Effector memory CD4-positive, alpha-beta T cell (primary cell): ENCODE results near the gene GOLGA6L25.
"Not testable (repeated sequence)": the region's sequence is repeated elsewhere in the genome, so short reads cannot be mapped to it uniquely, and the experiment has no call there.

ENCODE experiments used
- DNase-seq, 3 donors: peaks; one replicate each; pipeline ENCODE4 v3.0.0-alpha.2; 2020
- H3K27ac ChIP-seq: 2 replicates; pipeline ENCODE4 v1.7.0; 2013; ENCODE audit warnings: mild to moderate bottlenecking, low read length, moderate library complexity; ENCODE audit not compliant: insufficient read depth, poor library complexity, severe bottlenecking
- H3K27me3 ChIP-seq: replicated peaks from 2 replicates; pipeline ENCODE4 v1.7.0; 2013; ENCODE audit warnings: mild to moderate bottlenecking, low read length; ENCODE audit not compliant: insufficient read depth, control insufficient read depth, poor library complexity, severe bottlenecking
- H3K36me3 ChIP-seq: 2 replicates; pipeline ENCODE4 v1.7.0; 2013; ENCODE audit warnings: mild to moderate bottlenecking, low read length, moderate library complexity; ENCODE audit not compliant: control insufficient read depth, insufficient read depth
- H3K4me1 ChIP-seq: 2 replicates; pipeline ENCODE4 v1.7.0; 2013; ENCODE audit warnings: low read length, mild to moderate bottlenecking; ENCODE audit not compliant: control insufficient read depth, insufficient read depth, poor library complexity, severe bottlenecking
- H3K4me3 ChIP-seq: 2 replicates; pipeline ENCODE4 v1.7.0; 2013; ENCODE audit warnings: low read length, low read depth, mild to moderate bottlenecking; ENCODE audit not compliant: insufficient read depth, poor library complexity, severe bottlenecking
- H3K9me3 ChIP-seq: 2 replicates; pipeline ENCODE4 v1.7.0; 2013; ENCODE audit warnings: mild to moderate bottlenecking, low read length, moderate library complexity; ENCODE audit not compliant: control insufficient read depth
- total RNA-seq, 3 donors: gene quantifications; one replicate each; lab custom pipeline; 2026; lab: John Stamatoyannopoulos, UW

Gene GOLGA6L25, protein sequence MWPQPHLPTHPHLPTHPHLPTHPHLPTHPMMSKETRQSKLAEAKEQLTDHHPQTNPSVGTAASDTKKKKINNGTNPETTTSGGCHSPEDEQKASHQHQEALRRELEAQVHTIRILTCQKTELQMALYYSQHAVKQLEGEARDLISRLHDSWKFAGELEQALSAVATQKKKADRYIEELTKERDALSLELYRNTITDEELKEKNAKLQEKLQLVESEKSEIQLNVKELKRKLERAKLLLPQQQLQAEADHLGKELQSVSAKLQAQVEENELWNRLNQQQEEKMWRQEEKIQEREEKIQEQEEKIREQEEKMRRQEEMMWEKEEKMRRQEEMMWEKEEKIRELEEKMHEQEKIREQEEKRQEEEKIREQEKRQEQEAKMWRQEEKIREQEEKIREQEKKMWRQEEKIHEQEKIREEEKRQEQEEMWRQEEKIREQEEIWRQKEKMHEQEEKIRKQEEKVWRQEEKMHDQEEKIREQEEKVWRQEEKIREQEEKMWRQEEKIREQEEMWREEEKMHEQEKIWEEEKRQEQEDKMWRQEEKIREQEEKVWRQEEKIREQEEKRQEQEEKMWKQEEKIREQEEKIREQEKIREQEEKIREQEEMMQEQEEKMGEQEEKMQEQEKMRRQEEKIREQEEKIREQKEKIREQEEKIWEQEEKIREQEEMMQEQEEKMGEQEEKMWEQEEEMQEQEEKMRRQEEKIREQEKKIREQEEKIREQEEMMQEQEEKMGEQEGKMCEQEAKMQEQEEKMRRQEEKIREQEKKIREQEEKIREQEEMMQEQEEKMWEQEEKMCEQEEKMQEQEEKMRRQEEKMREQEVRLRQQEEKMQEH
- total RNA-seq: 0 reads per million in 3 donors

DNA sequence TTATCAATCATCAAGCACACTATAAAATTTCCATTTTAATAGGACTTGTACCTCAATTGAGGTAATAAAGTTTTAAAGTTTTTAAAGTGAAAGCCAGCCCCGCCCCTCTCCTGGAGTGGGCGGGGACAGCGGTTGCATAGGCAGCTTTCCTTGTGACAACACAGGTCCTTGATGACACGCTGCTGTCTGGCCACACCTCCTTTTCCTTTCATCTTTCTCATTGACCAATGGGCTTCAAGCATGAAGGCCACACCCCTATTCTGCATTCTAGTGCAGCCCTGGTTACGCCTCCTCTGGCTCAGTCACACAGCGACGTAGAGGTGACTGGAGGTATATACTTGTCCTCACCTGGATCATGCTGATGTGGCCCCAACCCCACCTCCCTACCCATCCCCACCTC is at the start of gene GOLGA6L25:
Gene GOLGA6L25 (plus strand): TSS at position 301 of the 400 bp plus-strand sequence. CDS start 61 bp downstream, at position 362.
- not testable (repeated sequence) for H3K27me3 ChIP-seq, H3K36me3 ChIP-seq, H3K4me1 ChIP-seq, H3K9me3 ChIP-seq, H3K27ac ChIP-seq, DNase-seq, H3K4me3 ChIP-seq

GRCh38 chr15:28508217-28508889 is 45.0 kb upstream of the GOLGA6L25 start:
- not testable (repeated sequence) for H3K27ac ChIP-seq, DNase-seq, H3K4me3 ChIP-seq, H3K9me3 ChIP-seq, H3K4me1 ChIP-seq, H3K36me3 ChIP-seq, H3K27me3 ChIP-seq

DNA sequence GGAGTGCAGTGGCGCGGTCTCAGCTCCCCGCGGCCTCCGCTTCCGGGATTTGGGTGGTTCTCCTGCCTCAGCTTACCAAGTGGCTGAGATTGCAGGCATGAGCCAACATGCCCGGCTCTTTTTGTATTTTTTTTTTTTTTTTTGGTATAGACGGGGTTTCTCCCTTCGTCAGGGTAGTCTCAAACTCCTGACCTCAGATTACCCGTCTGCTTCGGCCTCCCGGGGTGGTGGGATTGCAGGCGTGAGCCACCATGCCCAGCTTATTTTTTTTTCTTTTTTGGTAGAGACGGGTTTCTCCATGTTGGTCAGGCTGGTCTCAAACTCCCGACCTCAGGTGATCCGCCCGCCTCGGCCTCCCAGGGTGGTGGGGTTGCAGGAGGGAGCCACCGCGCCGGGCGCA is 39.2 kb upstream of the GOLGA6L25 start:
- H3K4me3 ChIP-seq, H3K27me3 ChIP-seq, H3K4me1 ChIP-seq, DNase-seq, H3K36me3 ChIP-seq, H3K9me3 ChIP-seq, H3K27ac ChIP-seq: not testable (repeated sequence)

DNA sequence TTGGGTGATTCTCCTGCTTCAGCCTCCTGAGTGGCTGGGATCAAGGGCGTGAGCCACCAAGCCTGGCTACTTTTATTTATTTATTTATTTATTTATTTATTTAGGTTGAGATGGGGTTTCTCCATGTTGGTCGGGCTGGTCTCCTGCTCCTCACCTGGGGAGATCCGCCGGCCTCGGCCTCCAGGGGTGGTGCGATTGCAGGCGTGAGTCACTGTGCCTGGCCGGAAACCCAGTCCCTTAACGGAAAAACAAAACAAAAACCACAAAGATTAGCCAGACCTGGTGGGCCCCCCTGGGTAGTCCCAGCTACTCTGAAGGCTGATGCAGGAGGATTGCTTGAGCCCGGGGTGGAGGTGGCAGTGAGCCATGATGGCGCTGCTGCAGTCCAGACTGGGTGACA is 38.2 kb upstream of the GOLGA6L25 start:
- H3K4me3 ChIP-seq, H3K36me3 ChIP-seq, DNase-seq, H3K27me3 ChIP-seq, H3K4me1 ChIP-seq, H3K27ac ChIP-seq, H3K9me3 ChIP-seq: not testable (repeated sequence)

DNA sequence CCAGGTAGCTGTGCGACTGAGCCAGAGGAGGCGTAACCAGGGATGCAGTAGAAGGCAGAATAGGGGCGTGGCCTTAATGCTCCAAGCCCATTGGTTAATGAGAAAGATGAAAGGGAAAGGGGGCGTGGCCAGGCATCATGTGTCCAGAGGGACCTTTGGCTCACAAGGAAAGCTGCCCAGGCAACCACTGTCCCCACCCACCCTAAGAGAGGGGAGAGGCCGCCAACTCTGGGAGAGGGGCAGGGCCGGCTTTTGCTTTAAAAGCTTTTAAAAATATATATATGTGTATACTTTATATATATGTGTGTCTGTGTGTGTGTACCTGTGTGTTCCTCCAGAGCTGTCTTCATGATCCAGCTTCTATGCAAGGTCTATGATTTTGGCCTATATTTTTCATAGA is 20.4 kb upstream of the GOLGA6L25 start, which contains the start of gene GOLGA8G:
Gene GOLGA8G (minus strand): TSS at position 18 of the 400 bp plus-strand sequence. CDS start 62 bp downstream, outside the sequence.
- DNase-seq, H3K4me1 ChIP-seq, H3K36me3 ChIP-seq, H3K27ac ChIP-seq, H3K27me3 ChIP-seq, H3K4me3 ChIP-seq, H3K9me3 ChIP-seq: not testable (repeated sequence)

- H3K36me3 ChIP-seq, DNase-seq, H3K9me3 ChIP-seq, H3K27me3 ChIP-seq, H3K4me3 ChIP-seq, H3K27ac ChIP-seq, H3K4me1 ChIP-seq: not testable (repeated sequence)
Observed at GRCh38 chr15:28573351-28573750, 20.0 kb downstream of the GOLGA6L25 start.

- not testable (repeated sequence) for DNase-seq, H3K9me3 ChIP-seq, H3K4me1 ChIP-seq, H3K27ac ChIP-seq, H3K4me3 ChIP-seq, H3K27me3 ChIP-seq, H3K36me3 ChIP-seq
Observed at GRCh38 chr15:28588977-28589606, 35.7 kb downstream of the GOLGA6L25 start.

DNA sequence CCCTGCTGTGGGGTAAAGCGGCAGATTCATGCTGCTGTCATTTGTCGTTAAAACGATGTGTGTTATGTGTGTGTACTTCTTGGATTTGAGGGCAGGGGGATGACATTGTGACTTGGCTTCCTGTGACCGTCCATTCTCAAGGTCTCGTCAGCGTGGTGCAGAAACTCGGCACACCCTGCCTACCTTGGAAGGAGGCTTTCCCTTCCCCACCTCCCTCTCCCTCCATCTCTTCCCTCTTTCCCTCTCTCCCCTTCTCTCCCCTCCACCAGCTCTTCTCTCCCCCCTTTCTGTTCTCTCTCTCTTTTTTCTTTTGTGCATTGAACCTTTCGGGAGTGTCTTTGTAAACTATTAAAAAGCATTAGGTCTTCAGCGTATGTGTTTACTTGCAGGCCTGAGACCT is 36.4 kb downstream of the GOLGA6L25 start:
- not testable (repeated sequence) for H3K4me1 ChIP-seq, H3K27ac ChIP-seq, DNase-seq, H3K9me3 ChIP-seq, H3K27me3 ChIP-seq, H3K4me3 ChIP-seq, H3K36me3 ChIP-seq

DNA sequence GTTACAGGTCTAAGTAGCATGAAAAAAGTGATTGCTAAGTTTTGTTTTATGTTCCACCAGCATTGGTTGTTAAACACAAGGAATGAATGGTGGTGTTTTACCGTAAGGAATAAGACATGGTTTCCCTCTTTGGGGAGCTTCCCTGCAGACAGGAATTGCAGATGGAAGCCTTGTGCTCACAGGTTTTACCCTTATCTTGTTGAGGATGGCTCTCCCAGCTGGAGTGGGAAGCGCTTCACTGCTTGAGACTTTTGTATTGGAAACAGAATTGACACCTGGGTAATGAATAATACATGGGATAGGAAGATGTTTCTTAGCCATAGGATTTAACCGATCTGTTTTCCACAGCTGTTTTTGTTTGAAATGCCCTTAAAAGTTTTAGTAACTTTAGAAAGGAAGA is 39.0 kb downstream of the GOLGA6L25 start:
- not testable (repeated sequence) for H3K27ac ChIP-seq, H3K27me3 ChIP-seq, H3K4me3 ChIP-seq, H3K9me3 ChIP-seq, H3K36me3 ChIP-seq, H3K4me1 ChIP-seq, DNase-seq
